Osteoblast (primary cell): ENCODE data around the gene RHOC. TPM values are rescaled to one million over a fixed set of nuclear protein-coding genes. Genes with fewer than 3 reads are reported as not detected.

ENCODE experiments used
- DNase-seq: peaks from one replicate; pipeline ENCODE4 v3.0.0; 2011; ENCODE audit warnings: low spot score, mixed read lengths; ENCODE audit not compliant: insufficient read length; ENCODE audit errors: missing footprints
- H2AFZ ChIP-seq: 2 replicates; pipeline ENCODE4 v1.6.0; 2011; ENCODE audit warnings: mild to moderate bottlenecking, low read length
- H3K27ac ChIP-seq: 2 replicates; pipeline ENCODE4 v1.5.1; 2011; ENCODE audit warnings: mild to moderate bottlenecking, low read depth, low read length, moderate library complexity
- H3K27me3 ChIP-seq: 2 replicates; pipeline ENCODE4 v1.6.0; 2012; ENCODE audit warnings: mild to moderate bottlenecking, control low read depth, inconsistent platforms, low read length, moderate library complexity; ENCODE audit not compliant: insufficient read depth
- H3K36me3 ChIP-seq: 2 replicates; pipeline ENCODE4 v1.5.1; 2011; ENCODE audit warnings: mild to moderate bottlenecking, low read length, control low read depth, moderate library complexity; ENCODE audit not compliant: insufficient read depth
- H3K4me1 ChIP-seq: 2 replicates; pipeline ENCODE4 v1.5.1; 2011; ENCODE audit warnings: mild to moderate bottlenecking, low read length, control low read depth, moderate library complexity; ENCODE audit not compliant: insufficient read depth
- H3K4me2 ChIP-seq: 2 replicates; pipeline ENCODE4 v1.6.0; 2011; ENCODE audit warnings: mild to moderate bottlenecking, low read length; ENCODE audit not compliant: insufficient read depth
- H3K4me3 ChIP-seq: fragments of 200-600 bp; sonication (generic); 3 replicates; pipeline ENCODE4 v1.5.1; 2012; ENCODE audit warnings: mild to moderate bottlenecking, low read length, inconsistent platforms; ENCODE audit not compliant: insufficient read depth
- H3K79me2 ChIP-seq: 2 replicates; pipeline ENCODE4 v1.6.0; 2012; ENCODE audit warnings: mild to moderate bottlenecking, low read length, control low read depth, inconsistent platforms; ENCODE audit not compliant: insufficient read depth
- H3K9me3 ChIP-seq: 2 replicates; pipeline ENCODE4 v1.5.1; 2011; ENCODE audit warnings: low read depth, low read length, control low read depth
- H4K20me1 ChIP-seq: 2 replicates; pipeline ENCODE4 v1.6.0; 2012; ENCODE audit warnings: mild to moderate bottlenecking, low read length, control low read depth; ENCODE audit not compliant: insufficient read depth
- total RNA-seq: library from RNA; depleted of rRNA; stranded (reverse); fragments of >200 nt; gene quantifications from 2 replicates; pipeline ENCODE4 v1.2.3, GENCODE V29; 2012
- TF ChIP-seq, protein P1 (sequence below): IDR thresholded peaks from 2 replicates; pipeline ENCODE4 v1.5.1; 2011; ENCODE audit warnings: mild to moderate bottlenecking, low read depth, low read length, moderate library complexity; ENCODE audit errors: extremely low read depth

RHOC gene
- total RNA-seq, 1 donor = 325 TPM

DNA sequence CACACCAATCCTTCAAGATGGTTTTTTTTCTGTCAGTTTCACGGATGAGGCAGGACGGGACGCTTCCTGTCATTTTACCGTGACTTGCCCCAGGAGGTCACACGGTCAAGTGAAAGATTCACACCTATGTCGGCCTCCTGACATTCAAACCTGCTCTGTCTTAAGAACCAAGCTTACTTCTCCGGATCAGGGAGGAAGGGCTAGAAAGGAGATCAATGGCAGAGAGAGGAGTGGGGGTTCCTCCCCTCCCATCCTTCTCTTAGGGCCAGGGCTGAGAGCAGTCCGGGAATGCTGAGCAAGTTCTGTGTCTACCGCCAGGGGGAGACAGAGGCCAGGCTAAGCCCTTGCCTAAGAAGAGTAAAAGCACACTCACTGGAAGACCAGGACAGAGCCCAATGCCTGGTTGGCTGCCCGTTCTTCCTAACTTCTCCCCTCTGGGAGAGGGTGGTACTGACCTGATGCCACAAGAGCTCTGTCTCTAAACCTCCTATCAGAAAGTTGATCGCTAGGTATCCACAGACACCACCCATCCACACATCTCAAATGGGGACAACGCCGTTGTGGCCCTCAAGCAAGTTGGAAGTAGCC, 9.3 kb upstream of the RHOC start:
- peak; percentile 99 for DNase-seq
- no peaks in the 10 kb centered on the region for H4K20me1 ChIP-seq
- H3K9me3 ChIP-seq = no peaks in the 10 kb centered on the region
- H3K4me3 ChIP-seq = peak overlapping the region; percentile 79
- peaks cover 12% of the 10 kb centered on the region for H3K4me1 ChIP-seq
- no peak overlapping the region for H3K27ac ChIP-seq
- H3K36me3 ChIP-seq = no peaks in the 10 kb centered on the region
- no peaks in the 10 kb centered on the region for H3K27me3 ChIP-seq
- peak overlapping the region; percentile 97 for H3K4me2 ChIP-seq
- H2AFZ ChIP-seq = peak overlapping the region; percentile 93
- H3K79me2 ChIP-seq = no peaks in the 10 kb centered on the region
- TF ChIP-seq, protein P1, sequence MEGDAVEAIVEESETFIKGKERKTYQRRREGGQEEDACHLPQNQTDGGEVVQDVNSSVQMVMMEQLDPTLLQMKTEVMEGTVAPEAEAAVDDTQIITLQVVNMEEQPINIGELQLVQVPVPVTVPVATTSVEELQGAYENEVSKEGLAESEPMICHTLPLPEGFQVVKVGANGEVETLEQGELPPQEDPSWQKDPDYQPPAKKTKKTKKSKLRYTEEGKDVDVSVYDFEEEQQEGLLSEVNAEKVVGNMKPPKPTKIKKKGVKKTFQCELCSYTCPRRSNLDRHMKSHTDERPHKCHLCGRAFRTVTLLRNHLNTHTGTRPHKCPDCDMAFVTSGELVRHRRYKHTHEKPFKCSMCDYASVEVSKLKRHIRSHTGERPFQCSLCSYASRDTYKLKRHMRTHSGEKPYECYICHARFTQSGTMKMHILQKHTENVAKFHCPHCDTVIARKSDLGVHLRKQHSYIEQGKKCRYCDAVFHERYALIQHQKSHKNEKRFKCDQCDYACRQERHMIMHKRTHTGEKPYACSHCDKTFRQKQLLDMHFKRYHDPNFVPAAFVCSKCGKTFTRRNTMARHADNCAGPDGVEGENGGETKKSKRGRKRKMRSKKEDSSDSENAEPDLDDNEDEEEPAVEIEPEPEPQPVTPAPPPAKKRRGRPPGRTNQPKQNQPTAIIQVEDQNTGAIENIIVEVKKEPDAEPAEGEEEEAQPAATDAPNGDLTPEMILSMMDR = peak; percentile 99

GRCh38 chr1:112715264-112716053, 8.5 kb upstream of the RHOC start, which contains the start of gene PPM1J:
Gene PPM1J, minus strand, starts transcription at chr1:112715332. Its CDS starts 31 bp downstream, at chr1:112715301.
- TF ChIP-seq, protein P1 = no peak
- H3K4me1 ChIP-seq = peaks cover 12% of the 10 kb centered on the region
- no peaks in the 10 kb centered on the region for H3K79me2 ChIP-seq
- no peaks in the 10 kb centered on the region for H4K20me1 ChIP-seq
- peak within 1 kb of the TSS; percentile 93 for H2AFZ ChIP-seq
- no peaks in the 10 kb centered on the region for H3K27me3 ChIP-seq
- no peaks in the 10 kb centered on the region for H3K9me3 ChIP-seq
- H3K4me3 ChIP-seq = peak within 1 kb of the TSS; percentile 79
- peak within 1 kb of the TSS; percentile 97 for H3K4me2 ChIP-seq
- no peaks in the 10 kb centered on the region for H3K36me3 ChIP-seq
- H3K27ac ChIP-seq = peak within 1 kb of the TSS; percentile 28
- DNase-seq = peak; percentile 100

DNA sequence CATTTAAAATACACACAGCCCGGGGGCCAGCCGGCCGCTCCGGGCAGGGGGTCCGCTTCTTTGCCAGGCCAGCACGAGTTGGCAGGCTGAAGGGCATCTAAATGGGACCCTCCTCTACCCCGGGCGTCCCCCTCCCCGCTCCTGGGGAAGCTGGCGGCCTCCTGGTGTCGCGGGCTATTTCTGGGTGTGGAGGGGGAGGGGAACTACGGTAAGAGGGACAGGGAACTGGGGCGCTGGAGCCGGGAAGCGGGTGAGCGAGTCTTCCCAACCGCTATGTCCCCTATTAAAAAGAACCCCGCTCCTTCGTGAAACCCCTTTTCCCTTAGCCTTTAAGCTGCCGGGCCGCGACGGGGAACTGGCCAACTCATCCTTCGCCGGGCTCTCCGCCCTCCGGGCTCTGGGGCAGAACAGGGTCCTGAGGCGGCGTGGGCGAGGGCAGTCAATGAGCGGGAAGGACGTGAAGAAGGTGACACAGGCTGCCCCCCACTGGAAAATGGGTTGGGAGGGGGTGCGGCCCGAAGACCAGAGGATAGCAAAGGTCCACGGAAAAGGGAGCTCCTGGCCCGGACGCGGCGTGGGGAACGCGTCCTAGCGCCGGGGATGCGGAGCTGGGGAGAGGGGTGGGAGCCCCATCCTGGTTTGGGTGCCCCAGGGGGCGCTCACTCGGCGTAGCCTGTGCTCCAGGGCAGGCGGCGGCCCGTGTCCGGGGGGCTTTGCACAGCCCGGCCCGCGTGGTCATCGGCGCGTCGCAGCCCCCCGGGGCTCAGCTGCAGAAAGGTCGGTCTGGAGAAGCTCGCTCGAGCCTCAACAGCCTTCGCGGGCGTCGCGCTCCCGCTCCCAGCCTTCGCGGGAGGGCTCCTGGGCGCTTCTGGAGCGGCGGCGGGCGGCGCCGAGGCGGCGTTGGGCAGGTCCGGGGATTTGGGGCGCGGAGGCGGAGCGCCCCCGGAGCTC, 7.7 kb upstream of the RHOC start:
- peak; percentile 83 for DNase-seq
- H2AFZ ChIP-seq = peak overlapping the region; percentile 83
- no peaks in the 10 kb centered on the region for H4K20me1 ChIP-seq
- H3K36me3 ChIP-seq = no peaks in the 10 kb centered on the region
- H3K27me3 ChIP-seq = no peaks in the 10 kb centered on the region
- no peaks in the 10 kb centered on the region for H3K79me2 ChIP-seq
- TF ChIP-seq, protein P1 = no peak
- H3K4me3 ChIP-seq = peak overlapping the region; percentile 79
- no peaks in the 10 kb centered on the region for H3K9me3 ChIP-seq
- H3K27ac ChIP-seq = no peak overlapping the region
- peak overlapping the region; percentile 97 for H3K4me2 ChIP-seq
- H3K4me1 ChIP-seq = peaks cover 12% of the 10 kb centered on the region
